GM19238 (cell line): Measurements from ENCODE around the gene HAS3.
"Not testable (repeated sequence)": the region's sequence is repeated elsewhere in the genome, so short reads cannot be mapped to it uniquely, and the experiment has no call there.

Experiments
- DNase-seq: peaks from one replicate; pipeline ENCODE4 v3.0.0; 2011; ENCODE audit warnings: low spot score; ENCODE audit not compliant: insufficient read length

Gene HAS3

GRCh38 chr16:69141936-69142335 is 36.5 kb downstream of the HAS3 start:
- DNase-seq = no peak

GRCh38 chr16:69143116-69143515 is 37.7 kb downstream of the HAS3 start:
- no peak for DNase-seq

- DNase-seq = no peak
Observed at GRCh38 chr16:69145658-69146057, 40.2 kb downstream of the HAS3 start.

GRCh38 chr16:69149621-69150020 is 44.2 kb downstream of the HAS3 start:
- DNase-seq = not testable (repeated sequence)

GRCh38 chr16:69150146-69150865 is 44.9 kb downstream of the HAS3 start:
- DNase-seq = peak; percentile 30

GRCh38 chr16:69157196-69157595 is 51.7 kb downstream of the HAS3 start:
- no peak for DNase-seq

GRCh38 chr16:69160192-69160591 is 54.7 kb downstream of the HAS3 start:
- DNase-seq = no peak

GRCh38 chr16:69165584-69165983 is 60.1 kb downstream of the HAS3 start:
- no peak for DNase-seq

- no peak for DNase-seq
Observed at GRCh38 chr16:69166221-69166833, 60.9 kb downstream of the HAS3 start.

- no peak for DNase-seq
Observed at GRCh38 chr16:69166946-69167930, 61.8 kb downstream of the HAS3 start.
